Neural progenitor cell (in vitro differentiated cells): ENCODE measurements around the gene HK1.

Experiments
- CTCF ChIP-seq: fragments of 200-600 bp; sonication (generic); IDR thresholded peaks from 2 replicates; pipeline ENCODE4 v1.5.1; 2017; ENCODE audit warnings: antibody characterized with exemption, mild to moderate bottlenecking
- EZH2phosphoT487 ChIP-seq: fragments of 200-600 bp; sonication (generic); IDR thresholded peaks from 2 replicates; pipeline ENCODE4 v1.6.1; 2017; ENCODE audit warnings: antibody characterized with exemption

- no peak for TF ChIP-seq CTCF
- TF ChIP-seq EZH2phosphoT487: no peak
These were observed 98.9 kb downstream of the HK1 start for GRCh38 chr10:69377191-69377590.
